Keratinocyte (primary cell): ENCODE data around the gene BEST1. TPM values are rescaled to one million over a fixed set of nuclear protein-coding genes. Genes with fewer than 3 reads are reported as not detected.

Experiments
- DNase-seq: peaks from one replicate; pipeline ENCODE4 v3.0.0-alpha.2; 2011; ENCODE audit warnings: low read depth, missing footprints, low spot score
- FAIRE-seq: peaks from 2 replicates; lab custom pipeline; 2011; peaks lifted over from hg19 to GRCh38; lab: Jason Lieb, UNC
- H2AFZ ChIP-seq: 2 replicates; pipeline ENCODE4 v1.6.0; 2012; ENCODE audit warnings: low read length, control low read depth, inconsistent platforms; ENCODE audit not compliant: control insufficient read depth
- H3K27ac ChIP-seq: 2 replicates; pipeline ENCODE4 v1.5.1; 2011; ENCODE audit warnings: low read length; ENCODE audit not compliant: control insufficient read depth, insufficient read depth
- H3K27me3 ChIP-seq: 3 replicates; pipeline ENCODE4 v1.6.0; 2011; ENCODE audit warnings: low read length; ENCODE audit not compliant: control insufficient read depth, insufficient read depth; ENCODE audit errors: extremely low read depth
- H3K36me3 ChIP-seq, 2 experiments: 2 replicates in 1 of 2; 3 replicates in 1 of 2; pipeline ENCODE4 v1.5.1; 2011; ENCODE audit warnings: low read length in 2 of 2, mild to moderate bottlenecking in 1 of 2; ENCODE audit not compliant: control insufficient read depth in 2 of 2, insufficient read depth in 2 of 2; ENCODE audit errors: extremely low read depth in 1 of 2
- H3K4me1 ChIP-seq: 3 replicates; pipeline ENCODE4 v1.5.1; 2011; ENCODE audit warnings: low read length; ENCODE audit not compliant: control insufficient read depth, insufficient read depth; ENCODE audit errors: extremely low read depth
- H3K4me2 ChIP-seq: 3 replicates; pipeline ENCODE4 v1.6.0; 2011; ENCODE audit warnings: low read depth, low read length; ENCODE audit not compliant: control insufficient read depth, insufficient read depth; ENCODE audit errors: extremely low read depth
- H3K4me3 ChIP-seq, 3 experiments: fragments of 200-600 bp in 1 of 3; sonication (generic) in 1 of 3; 2 replicates in 2 of 3; 3 replicates in 1 of 3; pipeline ENCODE4 v1.5.1; 2011 to 2016; ENCODE audit warnings: low read length in 3 of 3, mild to moderate bottlenecking in 3 of 3, control low read depth in 2 of 3, inconsistent platforms in 1 of 3, low read depth in 1 of 3, mixed read lengths in 1 of 3, mixed run types in 1 of 3, moderate library complexity in 1 of 3; ENCODE audit not compliant: control insufficient read depth in 2 of 3, insufficient read depth in 2 of 3; ENCODE audit errors: extremely low read depth in 1 of 3
- H3K79me2 ChIP-seq: 2 replicates; pipeline ENCODE4 v1.6.0; 2012; ENCODE audit warnings: low read length; ENCODE audit not compliant: control insufficient read depth, insufficient read depth
- H3K9ac ChIP-seq: 3 replicates; pipeline ENCODE4 v1.6.0; 2011; ENCODE audit warnings: low read length; ENCODE audit not compliant: control insufficient read depth, insufficient read depth; ENCODE audit errors: extremely low read depth
- H3K9me1 ChIP-seq: 3 replicates; pipeline ENCODE4 v1.6.0; 2011; ENCODE audit warnings: low read length; ENCODE audit not compliant: control insufficient read depth, insufficient read depth; ENCODE audit errors: extremely low read depth
- H3K9me3 ChIP-seq: 2 replicates; pipeline ENCODE4 v1.5.1; 2012; ENCODE audit warnings: low read depth, low read length; ENCODE audit not compliant: control insufficient read depth
- H4K20me1 ChIP-seq: 3 replicates; pipeline ENCODE4 v1.6.0; 2011; ENCODE audit warnings: low read length; ENCODE audit not compliant: control insufficient read depth, insufficient read depth; ENCODE audit errors: extremely low read depth
- EZH2 ChIP-seq: IDR thresholded peaks from one replicate; pipeline ENCODE4 v1.6.1; 2012; ENCODE audit warnings: inconsistent platforms, mild to moderate bottlenecking, low read length, moderate library complexity
- dilution Hi-C: fragments of 300-500 bp; cut with MboI; formaldehyde crosslinking; loops from one replicate; pipeline ENCODE4 v1.7.0; 2020; ENCODE audit warnings: low sequenced_read_pairs; ENCODE audit not compliant: extremely low pct_ligation_motif_present
- polyA plus RNA-seq, 5 experiments: library from polyadenylated mRNA; depleted of rRNA in 3 of 5; stranded (reverse) in 3 of 5; stranded (forward) in 1 of 5; unstranded in 1 of 5; fragments of >200 nt; gene quantifications; 1 replicate in 1 of 5; 2 replicates in 3 of 5; 3 replicates in 1 of 5; pipeline versions ENCODE4 v1.2.1 to v1.2.3, GENCODE V29; 2011 to 2012; ENCODE audit warnings: missing spikeins in 2 of 5, low read depth in 1 of 5, low replicate concordance in 1 of 5
- TF ChIP-seq, protein P1 (sequence below), 3 experiments: IDR thresholded peaks in 1 of 3; conservative IDR thresholded peaks in 1 of 3; optimal IDR thresholded peaks in 1 of 3; 2 replicates in 2 of 3; 3 replicates in 1 of 3; pipeline versions ENCODE3 to v1.5.1; 2011; ENCODE audit warnings: low read length in 3 of 3, mild to moderate bottlenecking in 3 of 3, moderate library complexity in 2 of 3, control low read depth in 1 of 3, inconsistent platforms in 1 of 3; ENCODE audit not compliant: insufficient read depth in 2 of 3; ENCODE audit errors: extremely low read depth in 1 of 3

The BEST1 gene
- polyA plus RNA-seq, 1 donor (not counting 4 experiments of a cell fraction or from before 2014, with no cell fraction given), result 0.13 TPM

DNA sequence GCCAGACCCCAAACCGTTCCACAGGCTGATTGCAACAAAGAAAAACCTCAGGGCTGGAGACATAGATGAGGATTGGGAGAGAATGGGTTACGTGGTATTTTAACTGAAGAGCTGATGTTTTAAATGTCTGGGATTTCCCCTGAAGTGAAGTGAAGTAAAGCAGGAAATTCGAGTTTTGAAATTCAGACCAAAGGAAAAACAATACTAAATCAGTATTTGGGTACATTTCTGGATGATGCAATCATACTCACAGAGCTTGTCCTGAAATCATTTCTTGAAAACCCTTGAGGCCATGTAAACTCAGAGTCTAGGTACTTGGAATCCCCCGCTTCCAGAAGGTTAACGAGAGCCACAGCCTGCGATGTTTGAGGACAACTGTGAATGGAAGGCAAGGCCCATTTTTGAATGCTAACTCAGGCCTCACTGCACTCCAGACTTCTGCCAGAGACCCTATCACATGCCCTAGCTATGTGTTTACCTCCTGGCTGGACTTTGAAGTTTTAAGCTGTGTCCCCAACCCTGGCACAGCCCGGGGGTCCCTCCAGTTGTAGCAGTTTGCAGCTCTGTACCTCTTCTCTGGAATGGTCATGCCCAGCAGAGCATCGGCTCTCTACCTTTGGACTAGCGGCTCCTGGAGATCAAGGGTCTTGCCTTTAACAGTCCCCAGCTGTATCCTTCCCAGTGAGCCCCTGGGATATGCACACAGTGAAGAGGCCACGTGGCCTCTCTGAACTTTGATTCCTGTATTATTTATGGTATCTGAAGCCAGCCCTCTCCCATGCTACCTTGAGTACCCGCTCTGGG, 22.7 kb downstream of the BEST1 start:
- H3K79me2 ChIP-seq, result peaks cover 4% of the 10 kb centered on the region
- H3K9me1 ChIP-seq, result no peaks in the 10 kb centered on the region
- no peaks in the 10 kb centered on the region for H3K36me3 ChIP-seq
- H3K9ac ChIP-seq, result peak overlapping the region; percentile 89
- H3K4me3 ChIP-seq, result peak overlapping the region in 2 of 3 experiments; percentile 42 to 55
- DNase-seq (no peak), FAIRE-seq (no peak)
- H3K27ac ChIP-seq, result peak overlapping the region; percentile 100
- peak overlapping the region; percentile 88 for H3K4me2 ChIP-seq
- dilution Hi-C loops, result no loop called here
- no peaks in the 10 kb centered on the region for H4K20me1 ChIP-seq
- H3K4me1 ChIP-seq, result peaks cover 65% of the 10 kb centered on the region
- no peaks in the 10 kb centered on the region for H3K9me3 ChIP-seq
- H3K27me3 ChIP-seq, result no peaks in the 10 kb centered on the region
- H2AFZ ChIP-seq, result peak overlapping the region; percentile 84
- TF ChIP-seq, protein P1, sequence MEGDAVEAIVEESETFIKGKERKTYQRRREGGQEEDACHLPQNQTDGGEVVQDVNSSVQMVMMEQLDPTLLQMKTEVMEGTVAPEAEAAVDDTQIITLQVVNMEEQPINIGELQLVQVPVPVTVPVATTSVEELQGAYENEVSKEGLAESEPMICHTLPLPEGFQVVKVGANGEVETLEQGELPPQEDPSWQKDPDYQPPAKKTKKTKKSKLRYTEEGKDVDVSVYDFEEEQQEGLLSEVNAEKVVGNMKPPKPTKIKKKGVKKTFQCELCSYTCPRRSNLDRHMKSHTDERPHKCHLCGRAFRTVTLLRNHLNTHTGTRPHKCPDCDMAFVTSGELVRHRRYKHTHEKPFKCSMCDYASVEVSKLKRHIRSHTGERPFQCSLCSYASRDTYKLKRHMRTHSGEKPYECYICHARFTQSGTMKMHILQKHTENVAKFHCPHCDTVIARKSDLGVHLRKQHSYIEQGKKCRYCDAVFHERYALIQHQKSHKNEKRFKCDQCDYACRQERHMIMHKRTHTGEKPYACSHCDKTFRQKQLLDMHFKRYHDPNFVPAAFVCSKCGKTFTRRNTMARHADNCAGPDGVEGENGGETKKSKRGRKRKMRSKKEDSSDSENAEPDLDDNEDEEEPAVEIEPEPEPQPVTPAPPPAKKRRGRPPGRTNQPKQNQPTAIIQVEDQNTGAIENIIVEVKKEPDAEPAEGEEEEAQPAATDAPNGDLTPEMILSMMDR (optimal IDR thresholded peaks at IDR 0.05 in 1 of 3, IDR thresholded peaks at IDR 0.05 in 1 of 3, conservative IDR thresholded peaks at IDR 0.05 in 1 of 3; ENCODE audit: extremely low read depth in 1 of 3, insufficient read depth in 2 of 3, low read length in 3 of 3), result no peak
- TF ChIP-seq EZH2, result no peak

DNA sequence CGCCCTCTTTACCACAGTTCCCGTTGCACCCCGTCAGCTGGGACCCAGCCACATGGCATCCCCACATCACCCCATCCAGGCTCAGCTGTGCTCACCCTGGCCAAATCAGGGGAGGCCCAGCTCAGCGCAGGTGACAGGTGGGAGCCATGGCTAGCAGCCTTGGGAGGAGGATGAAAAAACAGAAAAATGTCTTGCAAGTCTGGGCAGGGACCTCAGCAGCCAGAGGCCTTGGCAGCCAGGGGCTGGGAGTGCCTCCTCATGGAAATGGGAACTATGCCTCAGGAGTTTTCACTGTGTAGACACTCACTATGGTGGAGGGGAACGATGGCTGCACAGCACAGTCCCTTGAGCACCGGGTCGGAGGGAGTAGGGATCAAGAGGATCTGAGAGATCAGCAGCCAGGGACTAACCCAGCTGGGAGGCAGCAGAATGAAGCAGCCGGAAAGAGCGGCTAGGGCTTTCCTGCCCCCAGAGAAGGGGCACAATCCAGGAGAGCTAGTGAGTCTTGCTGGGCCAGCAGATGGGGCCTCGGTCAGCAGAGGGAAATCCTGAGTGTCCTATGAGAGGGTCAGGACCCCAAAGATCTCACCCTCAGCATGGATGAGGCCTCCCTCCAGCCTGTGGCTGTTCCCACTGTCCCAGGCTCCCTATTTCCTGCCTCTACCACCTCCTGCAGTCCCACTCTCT, 23.5 kb downstream of the BEST1 start:
- H4K20me1 ChIP-seq, result no peaks in the 10 kb centered on the region
- no peaks in the 10 kb centered on the region for H3K9me1 ChIP-seq
- H3K27ac ChIP-seq, result peak overlapping the region; percentile 100
- dilution Hi-C loops, result no loop called here
- no peaks in the 10 kb centered on the region for H3K79me2 ChIP-seq
- H3K9ac ChIP-seq, result peak overlapping the region; percentile 89
- TF ChIP-seq, protein P1 (optimal IDR thresholded peaks at IDR 0.05 in 1 of 3, IDR thresholded peaks at IDR 0.05 in 1 of 3, conservative IDR thresholded peaks at IDR 0.05 in 1 of 3; ENCODE audit: extremely low read depth in 1 of 3, insufficient read depth in 2 of 3, low read length in 3 of 3), result peak in 1 of 3 experiments; percentile 16
- no peak for TF ChIP-seq EZH2
- H3K9me3 ChIP-seq, result no peaks in the 10 kb centered on the region
- FAIRE-seq (peak; percentile 20), DNase-seq (no peak)
- peak overlapping the region; percentile 84 for H2AFZ ChIP-seq
- H3K4me2 ChIP-seq, result peak overlapping the region; percentile 88
- H3K27me3 ChIP-seq, result no peaks in the 10 kb centered on the region
- H3K36me3 ChIP-seq, result no peaks in the 10 kb centered on the region
- peaks cover 58% of the 10 kb centered on the region for H3K4me1 ChIP-seq
- H3K4me3 ChIP-seq, result peak overlapping the region in 1 of 3 experiments; percentile 55
